ENCODE results near the gene IFIT3. TPM values are rescaled to one million over a fixed set of nuclear protein-coding genes. Genes with fewer than 3 reads are reported as not detected.

Gene IFIT3
- total RNA-seq, 1 donor from 2014 or later, result 0.26 TPM

GRCh38 chr10:89379103-89379502 is 51.3 kb downstream of the IFIT3 start:
- Histone ChIP-seq H3K27me3 (ENCODE audit: control insufficient read depth, insufficient read depth, low read length) (no peaks in the 10 kb centered on the region), H3K36me3 (ENCODE audit: control insufficient read depth, insufficient read depth, low read length) (no peaks in the 10 kb centered on the region), H3K4me3 (ENCODE audit: low read depth, low read length) (no peak overlapping the region)
- DNase-seq (ENCODE audit: low read depth) (no peak), FAIRE-seq (no peak)
- no peak for TF ChIP-seq CTCF (IDR thresholded peaks at IDR 0.05; ENCODE audit: insufficient read depth, low read length, severe bottlenecking)

GRCh38 chr10:89382757-89383156 is 55.0 kb downstream of the IFIT3 start:
- no peaks in the 10 kb centered on the region for H3K36me3 ChIP-seq (ENCODE audit: control insufficient read depth, insufficient read depth, low read length)
- DNase-seq (ENCODE audit: low read depth), result peak; percentile 55
- no peaks in the 10 kb centered on the region for H3K27me3 ChIP-seq (ENCODE audit: control insufficient read depth, insufficient read depth, low read length)
- no peak for TF ChIP-seq CTCF (IDR thresholded peaks at IDR 0.05; ENCODE audit: insufficient read depth, low read length, severe bottlenecking)
- H3K4me3 ChIP-seq (ENCODE audit: low read depth, low read length), result no peak overlapping the region
- FAIRE-seq, result no peak

GRCh38 chr10:89384474-89385340 is 56.9 kb downstream of the IFIT3 start:
- H3K36me3 ChIP-seq (ENCODE audit: control insufficient read depth, insufficient read depth, low read length), result no peaks in the 10 kb centered on the region
- no peak for DNase-seq (ENCODE audit: low read depth)
- no peaks in the 10 kb centered on the region for H3K27me3 ChIP-seq (ENCODE audit: control insufficient read depth, insufficient read depth, low read length)
- no peak for TF ChIP-seq CTCF (IDR thresholded peaks at IDR 0.05; ENCODE audit: insufficient read depth, low read length, severe bottlenecking)
- no peak for FAIRE-seq
- no peak overlapping the region for H3K4me3 ChIP-seq (ENCODE audit: low read depth, low read length)

- no peaks in the 10 kb centered on the region for H3K27me3 ChIP-seq (ENCODE audit: control insufficient read depth, insufficient read depth, low read length)
- no peaks in the 10 kb centered on the region for H3K36me3 ChIP-seq (ENCODE audit: control insufficient read depth, insufficient read depth, low read length)
- DNase-seq (ENCODE audit: low read depth), result no peak
- no peak overlapping the region for H3K4me3 ChIP-seq (ENCODE audit: low read depth, low read length)
- TF ChIP-seq CTCF (IDR thresholded peaks at IDR 0.05; ENCODE audit: insufficient read depth, low read length, severe bottlenecking), result no peak
- FAIRE-seq, result no peak
Measured at GRCh38 chr10:89388806-89389205, 61.0 kb downstream of the IFIT3 start.

- peak; percentile 7 for TF ChIP-seq CTCF (IDR thresholded peaks at IDR 0.05; ENCODE audit: insufficient read depth, low read length, severe bottlenecking)
- H3K27me3 ChIP-seq (ENCODE audit: control insufficient read depth, insufficient read depth, low read length), result no peaks in the 10 kb centered on the region
- DNase-seq (ENCODE audit: low read depth), result peak; percentile 35
- FAIRE-seq, result no peak
- H3K4me3 ChIP-seq (ENCODE audit: low read depth, low read length), result no peak overlapping the region
- H3K36me3 ChIP-seq (ENCODE audit: control insufficient read depth, insufficient read depth, low read length), result no peaks in the 10 kb centered on the region
Measured at GRCh38 chr10:89389254-89389653, 61.5 kb downstream of the IFIT3 start.

Other genes starting within 250 kb of the IFIT3 start
- not detected in 2 replicates for gene CH25H, start 120.7 kb upstream of the IFIT3 start, total RNA-seq
- 13.6 and 20.8 TPM in 2 replicates for gene LIPA, start 76.2 kb upstream of the IFIT3 start, total RNA-seq
- gene IFIT2, start 26.0 kb upstream of the IFIT3 start, total RNA-seq, result 0.13 and 0.26 TPM in 2 replicates
- not detected in 2 replicates for gene IFIT1B, start 50.1 kb downstream of the IFIT3 start, total RNA-seq
- 0.26 TPM in 2 replicates for gene IFIT1, start 64.6 kb downstream of the IFIT3 start, total RNA-seq
- gene IFIT5, start 86.6 kb downstream of the IFIT3 start, total RNA-seq, result 3.1 and 5.3 TPM in 2 replicates
- gene SLC16A12, start 207.6 kb downstream of the IFIT3 start, total RNA-seq, result not detected in 2 replicates

All from bronchial epithelial cell (primary cell).